ENCODE results near the gene ACAA1.

The ACAA1 gene

DNA sequence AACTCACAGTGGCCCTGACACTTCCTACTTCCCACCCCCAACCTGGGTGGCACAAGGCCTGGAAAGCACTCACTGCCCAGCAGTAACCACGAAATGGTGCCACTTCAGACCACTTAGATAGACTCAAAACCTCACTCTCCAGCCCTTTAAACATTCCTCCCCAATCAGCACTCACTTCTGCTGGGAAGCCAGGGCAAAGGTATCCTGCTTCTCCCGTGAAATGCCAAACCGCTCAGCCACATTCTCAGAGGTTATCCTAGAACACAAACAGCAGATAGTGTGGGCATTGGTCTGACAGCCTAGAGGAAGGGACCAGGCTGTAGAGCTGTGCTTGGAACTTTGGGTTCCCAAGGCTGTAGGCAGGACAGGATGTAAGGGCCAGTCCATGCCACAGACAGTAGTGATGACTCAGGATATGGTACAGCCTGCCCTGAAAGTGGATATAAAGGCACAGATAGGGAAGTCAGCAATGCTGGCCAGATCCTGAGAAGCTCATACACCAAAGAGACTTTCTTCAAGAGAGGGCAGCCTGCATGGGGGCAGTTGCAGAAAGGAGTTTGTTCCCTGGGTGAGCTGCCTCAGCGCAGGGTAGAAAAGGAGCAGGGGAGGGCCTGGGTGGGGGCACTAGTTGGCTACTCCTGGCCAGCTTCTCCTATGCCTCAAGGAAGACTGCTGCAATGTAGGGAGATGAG lies 9.2 kb downstream of the ACAA1 start:
- peaks cover 89% of the 10 kb centered on the region for H3K36me3 ChIP-seq (ENCODE audit: low read depth)
- H3K4me1 ChIP-seq (ENCODE audit: insufficient read depth, poor library complexity, severe bottlenecking), result no peaks in the 10 kb centered on the region
- no peak overlapping the region for H3K4me3 ChIP-seq (ENCODE audit: severe bottlenecking)
- ATAC-seq (ENCODE audit: low read depth), result peak; percentile 32; the same call in 1 of the 3 replicates
- H3K27me3 ChIP-seq (ENCODE audit: insufficient read depth, poor library complexity, severe bottlenecking), result no peaks in the 10 kb centered on the region
- H3K9me3 ChIP-seq (ENCODE audit: severe bottlenecking), result no peaks in the 10 kb centered on the region
- no peak overlapping the region for H3K27ac ChIP-seq (ENCODE audit: poor library complexity, severe bottlenecking)
- DNase-seq (ENCODE audit: low spot score), result peak; percentile 31
- TF ChIP-seq CTCF (IDR thresholded peaks at IDR 0.05; ENCODE audit: poor library complexity, severe bottlenecking), result no peak

GRCh38 chr3:38126121-38126892 lies 10.6 kb downstream of the ACAA1 start:
- H3K9me3 ChIP-seq (ENCODE audit: severe bottlenecking), result no peaks in the 10 kb centered on the region
- TF ChIP-seq CTCF (IDR thresholded peaks at IDR 0.05; ENCODE audit: poor library complexity, severe bottlenecking), result no peak
- H3K27ac ChIP-seq (ENCODE audit: poor library complexity, severe bottlenecking), result no peak overlapping the region
- ATAC-seq (ENCODE audit: low read depth), result no peak
- peak; percentile 28 for DNase-seq (ENCODE audit: low spot score)
- no peaks in the 10 kb centered on the region for H3K4me1 ChIP-seq (ENCODE audit: insufficient read depth, poor library complexity, severe bottlenecking)
- no peaks in the 10 kb centered on the region for H3K27me3 ChIP-seq (ENCODE audit: insufficient read depth, poor library complexity, severe bottlenecking)
- H3K36me3 ChIP-seq (ENCODE audit: low read depth), result peaks cover 84% of the 10 kb centered on the region
- no peak overlapping the region for H3K4me3 ChIP-seq (ENCODE audit: severe bottlenecking)

- no peaks in the 10 kb centered on the region for H3K9me3 ChIP-seq (ENCODE audit: severe bottlenecking)
- H3K36me3 ChIP-seq (ENCODE audit: low read depth), result peaks cover 76% of the 10 kb centered on the region
These were observed 11.4 kb downstream of the ACAA1 start for GRCh38 chr3:38125305-38126120.

DNA sequence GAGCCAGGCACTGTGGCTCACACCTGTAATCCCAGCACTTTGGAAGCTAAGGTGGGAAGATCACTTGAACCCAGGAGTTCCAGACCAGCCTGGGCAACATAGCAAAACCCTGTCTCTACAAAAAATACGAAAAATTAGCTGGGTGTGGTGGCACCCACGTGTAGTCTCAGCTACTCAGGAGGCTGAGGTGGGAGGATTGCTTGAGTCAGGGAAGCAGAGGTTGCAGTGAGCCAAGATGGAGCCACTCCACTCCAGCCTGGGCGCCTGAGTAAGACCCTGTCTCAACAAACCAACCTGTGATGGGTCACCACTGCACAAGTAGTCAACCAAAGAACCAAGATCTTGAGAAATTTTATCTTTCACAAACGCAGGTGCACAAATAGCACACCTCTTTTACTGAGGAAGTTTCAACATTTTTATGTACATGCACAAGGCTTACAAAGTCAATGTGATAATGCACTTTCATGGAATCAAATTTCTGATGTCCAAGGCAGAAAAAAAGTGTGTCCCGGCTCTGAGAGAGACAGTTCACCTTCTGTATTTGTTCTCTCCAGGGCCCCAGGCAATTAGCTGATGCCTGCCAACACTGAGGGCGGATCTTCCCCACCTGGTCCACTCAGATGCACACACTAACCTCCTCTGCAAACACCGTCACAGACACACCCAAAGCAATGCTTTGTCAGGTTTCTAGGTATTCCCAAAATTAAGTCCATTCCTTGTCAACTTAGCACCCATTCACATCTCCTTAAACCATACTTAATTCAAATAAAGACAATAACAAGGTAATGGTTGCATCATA lies 12.4 kb downstream of the ACAA1 start:
- no peak overlapping the region for H3K27ac ChIP-seq (ENCODE audit: poor library complexity, severe bottlenecking)
- no peak for TF ChIP-seq CTCF (IDR thresholded peaks at IDR 0.05; ENCODE audit: poor library complexity, severe bottlenecking)
- no peak for DNase-seq (ENCODE audit: low spot score)
- no peak overlapping the region for H3K4me3 ChIP-seq (ENCODE audit: severe bottlenecking)
- no peaks in the 10 kb centered on the region for H3K9me3 ChIP-seq (ENCODE audit: severe bottlenecking)
- no peaks in the 10 kb centered on the region for H3K4me1 ChIP-seq (ENCODE audit: insufficient read depth, poor library complexity, severe bottlenecking)
- H3K36me3 ChIP-seq (ENCODE audit: low read depth), result peaks cover 66% of the 10 kb centered on the region
- 0 out of 3 replicates have a peak, but pooled peaks have one; percentile 41 for ATAC-seq (ENCODE audit: low read depth)
- H3K27me3 ChIP-seq (ENCODE audit: insufficient read depth, poor library complexity, severe bottlenecking), result no peaks in the 10 kb centered on the region

More at GRCh38 chr3:38125305-38126120, 11.4 kb downstream of the ACAA1 start:
- Histone ChIP-seq H3K27ac (ENCODE audit: poor library complexity, severe bottlenecking) (no peak overlapping the region), H3K4me1 (ENCODE audit: insufficient read depth, poor library complexity, severe bottlenecking) (no peaks in the 10 kb centered on the region), H3K4me3 (ENCODE audit: severe bottlenecking) (no peak overlapping the region), H3K27me3 (ENCODE audit: insufficient read depth, poor library complexity, severe bottlenecking) (no peaks in the 10 kb centered on the region)
- no peak for TF ChIP-seq CTCF (IDR thresholded peaks at IDR 0.05; ENCODE audit: poor library complexity, severe bottlenecking)
- DNase-seq (ENCODE audit: low spot score) (peak; percentile 38), ATAC-seq (ENCODE audit: low read depth) (no peak)
